CD4-positive, alpha-beta memory T cell (primary cell): ENCODE results near the gene CDK2. TPM values are rescaled to one million over a fixed set of nuclear protein-coding genes. Genes with fewer than 3 reads are reported as not detected.
A peak's percentile ranks its signal among the peaks of the same experiment; 100 is the strongest.
"Not testable (repeated sequence)": the region's sequence is repeated elsewhere in the genome, so short reads cannot be mapped to it uniquely, and the experiment has no call there.

Experiments used
- CTCF ChIA-PET: fragments of 350-600 bp; sonication (Branson Sonifier 250); formaldehyde crosslinking; loops from one replicate; lab custom pipeline; 2021; ENCODE audit warnings: inconsistent platforms; ENCODE audit not compliant: partially characterized antibody; lab: Charles Lee
- POLR2A ChIA-PET: fragments of 350-600 bp; sonication (Branson Sonifier 250); formaldehyde crosslinking; loops from one replicate; lab custom pipeline; 2021; ENCODE audit not compliant: partially characterized antibody; lab: Charles Lee
- DNase-seq, 5 donors: peaks; one replicate each; pipeline versions ENCODE4 v3.0.0 to v3.0.0-alpha.2; 2020 to 2022; ENCODE audit warnings: mixed read lengths in 1 of 5
- H3K27ac ChIP-seq: one replicate; pipeline ENCODE4 v1.7.0; 2013; ENCODE audit warnings: low read depth, low read length
- H3K27me3 ChIP-seq: 2 replicates; pipeline ENCODE4 v1.7.0; 2013; ENCODE audit warnings: mild to moderate bottlenecking, low read length, moderate library complexity; ENCODE audit not compliant: insufficient read depth
- H3K36me3 ChIP-seq: 2 replicates; pipeline ENCODE4 v1.7.0; 2013; ENCODE audit warnings: mild to moderate bottlenecking, low read length, moderate library complexity; ENCODE audit not compliant: insufficient read depth
- H3K4me1 ChIP-seq: 2 replicates; pipeline ENCODE4 v1.7.0; 2013; ENCODE audit warnings: mild to moderate bottlenecking, low read length, moderate library complexity; ENCODE audit not compliant: insufficient read depth
- H3K4me3 ChIP-seq, 2 donors: one replicate each; pipeline ENCODE4 v1.7.0; 2013; ENCODE audit warnings: low read length in 2 of 2, mild to moderate bottlenecking in 1 of 2
- H3K9me3 ChIP-seq, 2 donors: one replicate each; pipeline ENCODE4 v1.7.0; 2013; ENCODE audit warnings: low read length in 2 of 2, control low read depth in 1 of 2; ENCODE audit not compliant: control insufficient read depth in 1 of 2
- H3K27ac Mint-ChIP-seq, 7 donors: one replicate each; pipeline ENCODE4 v1.8.0; 2020 to 2021; ENCODE audit warnings: mixed read lengths in 7 of 7, mild to moderate bottlenecking in 6 of 7, inconsistent platforms in 3 of 7, moderate library complexity in 3 of 7
- H3K27me3 Mint-ChIP-seq, 2 donors: one replicate each; pipeline ENCODE4 v1.8.0; 2020 to 2021; ENCODE audit warnings: mixed read lengths in 2 of 2
- H3K36me3 Mint-ChIP-seq, 2 donors: one replicate each; pipeline ENCODE4 v1.8.0; 2020 to 2021; ENCODE audit warnings: mixed read lengths in 2 of 2, inconsistent platforms in 1 of 2, mild to moderate bottlenecking in 1 of 2
- H3K4me1 Mint-ChIP-seq, 4 donors: one replicate each; pipeline ENCODE4 v1.8.0; 2020 to 2021; ENCODE audit warnings: mixed read lengths in 4 of 4, mild to moderate bottlenecking in 1 of 4
- H3K4me3 Mint-ChIP-seq, 8 donors: one replicate each; pipeline ENCODE4 v1.8.0; 2020 to 2021; ENCODE audit warnings: mixed read lengths in 8 of 8, mild to moderate bottlenecking in 7 of 8, moderate library complexity in 6 of 8, inconsistent platforms in 3 of 8
- H3K9me3 Mint-ChIP-seq, 8 donors: one replicate each; pipeline ENCODE4 v1.8.0; 2020 to 2021; ENCODE audit warnings: mixed read lengths in 8 of 8, mild to moderate bottlenecking in 5 of 8, inconsistent platforms in 3 of 8, moderate library complexity in 1 of 8
- intact Hi-C: fragments of 100-400 bp; cut with micrococcal nuclease; formaldehyde crosslinking; loops from one replicate; pipeline ENCODE4 v1.15.1; 2023
- polyA plus RNA-seq, 2 donors: library from polyadenylated mRNA; unstranded; fragments of 300-500 nt; fragmentation: Illumina TruSeq; gene quantifications; one replicate each; pipeline ENCODE4 v1.2.3, GENCODE V29; 2021
- total RNA-seq, 2 experiments: library from RNA; stranded (reverse); gene quantifications; one replicate each; pipeline ENCODE4 v1.2.3, GENCODE V29; 2021

CDK2 gene
- total and polyA plus RNA-seq, 4 experiments from 2014 or later: 4.7 to 21.5 (median 11.6) TPM

- intact Hi-C loops: loop anchor here (5.0 kb wide), 1 partner anchor 122 kb away; the partner anchor contains the start of genes RPL41 and ZC3H10
- H3K27me3 Mint-ChIP-seq: peaks cover 0 to 1% of the 10 kb centered on the region in 2 donors
- Histone ChIP-seq H3K4me3 (no peak overlapping the region), H3K36me3 (peaks cover 35% of the 10 kb centered on the region), H3K27ac (no peak overlapping the region), H3K27me3 (no peaks in the 10 kb centered on the region), H3K4me1 (peaks cover 16% of the 10 kb centered on the region), H3K9me3 (no peaks in the 10 kb centered on the region)
- no peaks in the 10 kb centered on the region for H3K9me3 Mint-ChIP-seq
- DNase-seq: no peak
- ChIA-PET CTCF (interaction anchor here (0.6 to 5.7 kb wide), 37 partner anchors 10 to 271 kb away, joined by 3 to 61 read pairs (median 6); partner anchors contain the start of genes IKZF4, ORMDL2, PA2G4 and RAB5B), POLR2A (interaction anchor here (0.7 to 2.1 kb wide), 13 partner anchors 12 to 256 kb away, joined by 3 to 20 read pairs (median 4); partner anchors contain the start of genes DNAJC14, PA2G4 and RAB5B)
- peak overlapping the region in 1 of 7 donors; percentile 41 for H3K27ac Mint-ChIP-seq
- H3K4me3 Mint-ChIP-seq: no peak overlapping the region
- H3K36me3 Mint-ChIP-seq: peaks cover 36 to 40% of the 10 kb centered on the region in 2 donors
- H3K4me1 Mint-ChIP-seq: peaks cover 10 to 23% (median 12%) of the 10 kb centered on the region in 4 donors
Observed at GRCh38 chr12:55995366-55995765, 28.7 kb downstream of the CDK2 start.

GRCh38 chr12:55996201-55996714 is 29.6 kb downstream of the CDK2 start:
- no peak overlapping the region for H3K4me3 ChIP-seq
- ChIA-PET CTCF (interaction anchor here (0.6 to 5.7 kb wide), 42 partner anchors 11 to 320 kb away, joined by 3 to 61 read pairs (median 4); partner anchors contain the start of genes IKZF4, ORMDL2, PA2G4 and RAB5B), POLR2A (interaction anchor here (0.6 to 2.1 kb wide), 21 partner anchors 11 to 294 kb away, joined by 3 to 20 read pairs (median 4); partner anchors contain the start of genes DNAJC14, PA2G4, RAB5B and RPS26)
- peaks cover 0 to 1% of the 10 kb centered on the region in 2 donors for H3K27me3 Mint-ChIP-seq
- peak; percentile 65 to 78 (median 74) for DNase-seq
- peaks cover 27 to 31% of the 10 kb centered on the region in 2 donors for H3K36me3 Mint-ChIP-seq
- H3K9me3 ChIP-seq: no peaks in the 10 kb centered on the region
- intact Hi-C loops: loop anchor here (1.0 to 5.0 kb wide), 5 partner anchors 21 to 258 kb away; partner anchors contain the start of genes RAB5B, RPL41, RPS26 and ZC3H10
- peak overlapping the region in 6 of 7 donors; percentile 14 to 92 (median 62) for H3K27ac Mint-ChIP-seq
- H3K4me1 Mint-ChIP-seq: peaks cover 10 to 23% (median 12%) of the 10 kb centered on the region in 4 donors
- H3K4me1 ChIP-seq: peaks cover 16% of the 10 kb centered on the region
- H3K4me3 Mint-ChIP-seq: peak overlapping the region in 6 of 8 donors; percentile 2 to 51 (median 40)
- no peak overlapping the region for H3K27ac ChIP-seq
- H3K36me3 ChIP-seq: peaks cover 26% of the 10 kb centered on the region
- H3K27me3 ChIP-seq: no peaks in the 10 kb centered on the region
- H3K9me3 Mint-ChIP-seq: no peaks in the 10 kb centered on the region

- Histone ChIP-seq H3K27me3 (no peaks in the 10 kb centered on the region), H3K9me3 (no peaks in the 10 kb centered on the region), H3K27ac (no peak within 1 kb of the TSS), H3K4me3 (peak within 1 kb of the TSS in 1 of 2 donors; percentile 18), H3K4me1 (peaks cover 16% of the 10 kb centered on the region), H3K36me3 (peaks cover 21% of the 10 kb centered on the region)
- peaks cover 10 to 23% (median 12%) of the 10 kb centered on the region in 4 donors for H3K4me1 Mint-ChIP-seq
- H3K9me3 Mint-ChIP-seq: no peaks in the 10 kb centered on the region
- H3K36me3 Mint-ChIP-seq: peaks cover 21 to 24% of the 10 kb centered on the region in 2 donors
- ChIA-PET CTCF (interaction anchor here (1.0 to 5.7 kb wide), 32 partner anchors 7 to 272 kb away, joined by 3 to 61 read pairs (median 6); partner anchors contain the start of genes IKZF4, ORMDL2, PA2G4 and RAB5B), POLR2A (interaction anchor here (0.7 to 2.2 kb wide), 16 partner anchors 10 to 120 kb away, joined by 3 to 20 read pairs (median 3); partner anchors contain the start of genes IKZF4, RAB5B and RPS26)
- DNase-seq: peak in 1 of 5 donors; percentile 6
- intact Hi-C loops: loop anchor here (1.0 to 5.0 kb wide), 5 partner anchors 22 to 259 kb away; partner anchors contain the start of genes RAB5B, RPL41, RPS26 and ZC3H10
- peaks cover 0 to 1% of the 10 kb centered on the region in 2 donors for H3K27me3 Mint-ChIP-seq
- H3K27ac Mint-ChIP-seq: peak within 1 kb of the TSS in 6 of 7 donors; percentile 14 to 92 (median 62)
- H3K4me3 Mint-ChIP-seq: peak within 1 kb of the TSS in 6 of 8 donors; percentile 2 to 54 (median 46)
Observed at GRCh38 chr12:55996715-55997534, 30.3 kb downstream of the CDK2 start, which contains the start of gene SUOX. Gene SUOX, plus strand, starts transcription at chr12:55997276. Its CDS starts 4,946 bp downstream, at chr12:56002222.

- H3K4me1 Mint-ChIP-seq: peaks cover 10 to 23% (median 12%) of the 10 kb centered on the region in 4 donors
- H3K4me3 Mint-ChIP-seq: peak overlapping the region in 4 of 8 donors; percentile 31 to 54 (median 45)
- Histone ChIP-seq H3K27ac (no peak overlapping the region), H3K9me3 (no peaks in the 10 kb centered on the region), H3K4me1 (peaks cover 16% of the 10 kb centered on the region), H3K36me3 (peaks cover 15% of the 10 kb centered on the region), H3K27me3 (no peaks in the 10 kb centered on the region), H3K4me3 (no peak overlapping the region)
- no peak for DNase-seq
- H3K27me3 Mint-ChIP-seq: peaks cover 0 to 1% of the 10 kb centered on the region in 2 donors
- H3K9me3 Mint-ChIP-seq: no peaks in the 10 kb centered on the region
- no peak overlapping the region for H3K27ac Mint-ChIP-seq
- ChIA-PET CTCF (interaction anchor here (0.7 to 5.7 kb wide), 13 partner anchors 8 to 259 kb away, joined by 3 to 61 read pairs (median 7); partner anchors contain the start of genes ORMDL2, PA2G4 and SARNP), POLR2A (interaction anchor here (0.7 to 2.2 kb wide), 6 partner anchors 10 to 49 kb away, joined by 3 to 9 read pairs (median 3); partner anchors contain the start of genes IKZF4, RAB5B and RPS26)
- H3K36me3 Mint-ChIP-seq: peaks cover 15 to 18% of the 10 kb centered on the region in 2 donors
- intact Hi-C loops: loop anchor here (2.0 to 5.0 kb wide), 2 partner anchors 23 to 120 kb away; partner anchors contain the start of genes RAB5B, RPL41 and ZC3H10
Observed at GRCh38 chr12:55997535-55997859, 30.9 kb downstream of the CDK2 start.

GRCh38 chr12:55999522-55999921 is 32.9 kb downstream of the CDK2 start:
- not testable (repeated sequence) for DNase-seq, H3K4me3 Mint-ChIP-seq

GRCh38 chr12:55999999-56000540 is 33.4 kb downstream of the CDK2 start:
- POLR2A ChIA-PET, H3K27ac Mint-ChIP-seq, H3K27me3 Mint-ChIP-seq: not testable (repeated sequence)

More at GRCh38 chr12:55999522-55999921, 32.9 kb downstream of the CDK2 start:
- H3K27ac ChIP-seq, H3K36me3 ChIP-seq, H3K36me3 Mint-ChIP-seq, H3K9me3 ChIP-seq, POLR2A ChIA-PET, H3K27me3 Mint-ChIP-seq, H3K27ac Mint-ChIP-seq, H3K9me3 Mint-ChIP-seq, H3K4me3 ChIP-seq, H3K27me3 ChIP-seq: not testable (repeated sequence)
- CTCF ChIA-PET: interaction anchor here (0.7 to 5.7 kb wide), 5 partner anchors 8 to 261 kb away, joined by 3 to 36 read pairs (median 15); no protein-coding TSS in a partner anchor
- intact Hi-C loops: loop anchor here (5.0 kb wide), 1 partner anchor 118 kb away; the partner anchor contains the start of genes RPL41 and ZC3H10
- H3K4me1 ChIP-seq: peaks cover 16% of the 10 kb centered on the region
- peaks cover 10 to 23% (median 12%) of the 10 kb centered on the region in 4 donors for H3K4me1 Mint-ChIP-seq

More at GRCh38 chr12:55999999-56000540, 33.4 kb downstream of the CDK2 start:
- H3K9me3 ChIP-seq, H3K27ac ChIP-seq, H3K36me3 Mint-ChIP-seq, H3K36me3 ChIP-seq, DNase-seq, H3K4me3 ChIP-seq, H3K27me3 ChIP-seq, H3K4me3 Mint-ChIP-seq, H3K9me3 Mint-ChIP-seq: not testable (repeated sequence)
- CTCF ChIA-PET: interaction anchor here (0.7 to 5.7 kb wide), 5 partner anchors 9 to 261 kb away, joined by 3 to 36 read pairs (median 15); no protein-coding TSS in a partner anchor
- peaks cover 16% of the 10 kb centered on the region for H3K4me1 ChIP-seq
- H3K4me1 Mint-ChIP-seq: peaks cover 10 to 23% (median 12%) of the 10 kb centered on the region in 4 donors
- intact Hi-C loops: loop anchor here (5.0 kb wide), 1 partner anchor 117 kb away; the partner anchor contains the start of genes RPL41 and ZC3H10
